NCI-H2171 (cell line): ENCODE measurements around the gene DAPP1.

ENCODE experiments used
- DNase-seq: peaks from one replicate; lab custom pipeline; 2025; lab: John Stamatoyannopoulos, UW

The DAPP1 gene

GRCh38 chr4:99915449-99915848 lies 98.8 kb downstream of the DAPP1 start:
- no peak for DNase-seq

DNA sequence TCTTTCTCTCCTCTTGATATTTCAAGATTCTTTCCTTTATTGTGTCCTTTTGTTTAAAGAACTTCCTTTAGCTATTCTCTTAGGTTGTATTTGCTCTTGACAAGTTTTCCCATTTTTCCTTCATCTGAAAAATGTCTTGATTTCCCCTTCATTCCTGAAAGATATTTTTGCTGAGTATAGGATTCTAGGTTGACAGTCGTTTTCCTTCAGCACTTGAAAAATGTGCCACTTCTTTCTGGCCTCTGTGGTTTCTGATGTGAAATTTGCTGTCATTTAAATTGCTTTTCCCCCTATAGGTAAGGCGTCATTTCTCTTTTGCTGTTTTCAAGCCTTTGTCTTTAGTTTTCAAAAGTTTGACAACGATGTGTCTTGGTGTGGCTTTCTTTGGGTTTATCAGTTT lies 100.9 kb downstream of the DAPP1 start:
- no peak for DNase-seq

GRCh38 chr4:99918656-99919055 lies 102.0 kb downstream of the DAPP1 start:
- DNase-seq: no peak
